ENCODE results near the gene BCLAF3. TPM values are rescaled to one million over a fixed set of nuclear protein-coding genes. Genes with fewer than 3 reads are reported as not detected.

Gene BCLAF3
- total RNA-seq, 4 donors from 2014 or later, result 3.8 to 23.7 (median 18.9) TPM

- Histone ChIP-seq H3K9me3 (no peaks in the 10 kb centered on the region), H3K4me1 (no peaks in the 10 kb centered on the region), H3K27ac (no peak overlapping the region), H3K4me3 (no peak overlapping the region), H3K27me3 (no peaks in the 10 kb centered on the region), H3K36me3 (no peaks in the 10 kb centered on the region)
- intact Hi-C loops (cut with DNase I; ENCODE audit: low total_unique reads), result no loop called here
- no peak for DNase-seq
- TF ChIP-seq POLR2A (IDR thresholded peaks at IDR 0.05) (no peak), CTCF (IDR thresholded peaks at IDR 0.05) (no peak)
Observed at GRCh38 chrX:20015945-20016615, 25.2 kb upstream of the BCLAF3 start.

GRCh38 chrX:20015422-20015821, 24.6 kb upstream of the BCLAF3 start:
- Histone ChIP-seq H3K36me3 (no peaks in the 10 kb centered on the region), H3K27ac (no peak overlapping the region), H3K9me3 (no peaks in the 10 kb centered on the region), H3K4me1 (no peaks in the 10 kb centered on the region), H3K4me3 (no peak overlapping the region), H3K27me3 (no peaks in the 10 kb centered on the region)
- intact Hi-C loops (cut with DNase I; ENCODE audit: low total_unique reads), result no loop called here
- TF ChIP-seq CTCF (IDR thresholded peaks at IDR 0.05) (no peak), POLR2A (IDR thresholded peaks at IDR 0.05) (no peak)
- DNase-seq, result no peak

GRCh38 chrX:20011608-20012007, 20.7 kb upstream of the BCLAF3 start:
- no peaks in the 10 kb centered on the region for H3K9me3 ChIP-seq
- intact Hi-C loops (cut with DNase I; ENCODE audit: low total_unique reads), result no loop called here
- DNase-seq, result no peak
- no peak overlapping the region for H3K4me3 ChIP-seq
- H3K36me3 ChIP-seq, result no peaks in the 10 kb centered on the region
- H3K4me1 ChIP-seq, result no peaks in the 10 kb centered on the region
- no peak for TF ChIP-seq CTCF (IDR thresholded peaks at IDR 0.05)
- TF ChIP-seq POLR2A (IDR thresholded peaks at IDR 0.05), result no peak
- H3K27me3 ChIP-seq, result no peaks in the 10 kb centered on the region
- no peak overlapping the region for H3K27ac ChIP-seq

GRCh38 chrX:20007962-20008622, 17.2 kb upstream of the BCLAF3 start:
- H3K36me3 ChIP-seq, result no peaks in the 10 kb centered on the region
- no peak for TF ChIP-seq CTCF (IDR thresholded peaks at IDR 0.05)
- no peaks in the 10 kb centered on the region for H3K4me1 ChIP-seq
- no peaks in the 10 kb centered on the region for H3K9me3 ChIP-seq
- intact Hi-C loops (cut with DNase I; ENCODE audit: low total_unique reads), result no loop called here
- no peak overlapping the region for H3K27ac ChIP-seq
- H3K27me3 ChIP-seq, result no peaks in the 10 kb centered on the region
- DNase-seq, result no peak
- no peak overlapping the region for H3K4me3 ChIP-seq

- Histone ChIP-seq H3K36me3 (no peaks in the 10 kb centered on the region), H3K4me1 (no peaks in the 10 kb centered on the region), H3K9me3 (no peaks in the 10 kb centered on the region), H3K4me3 (no peak overlapping the region), H3K27me3 (no peaks in the 10 kb centered on the region), H3K27ac (no peak overlapping the region)
- intact Hi-C loops (cut with DNase I; ENCODE audit: low total_unique reads), result no loop called here
- DNase-seq, result no peak
- no peak for TF ChIP-seq CTCF (IDR thresholded peaks at IDR 0.05)
- no peak for TF ChIP-seq POLR2A (IDR thresholded peaks at IDR 0.05)
Observed at GRCh38 chrX:20005883-20006282, 15.0 kb upstream of the BCLAF3 start.

Measured in uterus (tissue), 4 donors.